NCI-H2196 treated with DMSO at 0.1 percent for 48 hours (cell line): ENCODE measurements around the gene MAN2C1.
"Not testable (repeated sequence)": the region's sequence is repeated elsewhere in the genome, so short reads cannot be mapped to it uniquely, and the experiment has no call there.

Source experiments
- DNase-seq: peaks from one replicate; lab custom pipeline; 2025; ENCODE audit not compliant: unreplicated experiment; lab: John Stamatoyannopoulos, UW

MAN2C1 gene

GRCh38 chr15:75367913-75368688 lies at the start of gene MAN2C1:
Gene MAN2C1 (minus strand): TSS chr15:75368607. CDS start chr15:75368583, 24 bp downstream.
- peak; percentile 86 for DNase-seq

- DNase-seq: no peak
These were observed 48.2 kb upstream of the MAN2C1 start for GRCh38 chr15:75416584-75416983.

GRCh38 chr15:75410196-75410595 lies 41.8 kb upstream of the MAN2C1 start:
- no peak for DNase-seq

- no peak for DNase-seq
These were observed 38.7 kb upstream of the MAN2C1 start for GRCh38 chr15:75407083-75407482.

- DNase-seq: no peak
These were observed 35.5 kb upstream of the MAN2C1 start for GRCh38 chr15:75403892-75404291.

- DNase-seq: no peak
These were observed 29.1 kb upstream of the MAN2C1 start for GRCh38 chr15:75397494-75397893.

- no peak for DNase-seq
These were observed 21.5 kb upstream of the MAN2C1 start for GRCh38 chr15:75389791-75390382.

- DNase-seq: not testable (repeated sequence)
These were observed 15.6 kb upstream of the MAN2C1 start for GRCh38 chr15:75383986-75384385.

- no peak for DNase-seq
These were observed 12.4 kb upstream of the MAN2C1 start for GRCh38 chr15:75380773-75381172.

- DNase-seq: no peak
These were observed 3.7 kb upstream of the MAN2C1 start for GRCh38 chr15:75371901-75372688.

- no peak for DNase-seq
These were observed 3.1 kb upstream of the MAN2C1 start for GRCh38 chr15:75371486-75371885.

- DNase-seq: no peak
These were observed 1.6 kb upstream of the MAN2C1 start for GRCh38 chr15:75369897-75370581.

GRCh38 chr15:75368689-75369239 lies 357 bp upstream of the MAN2C1 start:
- no peak for DNase-seq

GRCh38 chr15:75367406-75367912 lies 948 bp downstream of the MAN2C1 start:
- DNase-seq: no peak

- DNase-seq: no peak
These were observed 1.4 kb downstream of the MAN2C1 start for GRCh38 chr15:75367006-75367405.

GRCh38 chr15:75366163-75366562 lies 2.2 kb downstream of the MAN2C1 start:
- no peak for DNase-seq

- no peak for DNase-seq
These were observed 3.5 kb downstream of the MAN2C1 start for GRCh38 chr15:75364881-75365280.

- no peak for DNase-seq
These were observed 4.6 kb downstream of the MAN2C1 start for GRCh38 chr15:75363786-75364185.

- no peak for DNase-seq
These were observed 5.7 kb downstream of the MAN2C1 start for GRCh38 chr15:75362642-75363249.

- DNase-seq: no peak
These were observed 6.3 kb downstream of the MAN2C1 start for GRCh38 chr15:75361989-75362641.
